Gastroesophageal sphincter (tissue), 4 donors: Measurements from ENCODE around the gene C4B. TPM values are rescaled to one million over a fixed set of nuclear protein-coding genes. Genes with fewer than 3 reads are reported as not detected.
A peak's percentile ranks its signal among the peaks of the same experiment; 100 is the strongest.

ENCODE experiments used
- ATAC-seq: fragments of 150-250 bp; one replicate; pipeline ENCODE4 v1.9.1; 2016; ENCODE audit warnings: mild to moderate bottlenecking, moderate library complexity
- H3K27ac ChIP-seq, 4 donors: fragments of 200-600 bp; sonication (generic) in 3 of 4; 1 replicate in 3 of 4; 2 replicates in 1 of 4; pipeline ENCODE4 v1.5.1; 2016 to 2019
- H3K27me3 ChIP-seq: fragments of 200-600 bp; sonication (generic); one replicate; pipeline ENCODE4 v1.5.1; 2019
- H3K36me3 ChIP-seq, 2 donors: fragments of 200-600 bp; sonication (generic); one replicate each; pipeline ENCODE4 v1.5.1; 2019; ENCODE audit warnings: control low read depth in 1 of 2
- H3K4me1 ChIP-seq, 3 donors: fragments of 200-600 bp; sonication (generic); 1 replicate in 2 of 3; 2 replicates in 1 of 3; pipeline ENCODE4 v1.5.1; 2016 to 2019; ENCODE audit warnings: control low read depth in 2 of 3
- H3K4me3 ChIP-seq, 2 donors: fragments of 200-600 bp; sonication (generic); one replicate each; pipeline ENCODE4 v1.5.1; 2019; ENCODE audit warnings: mild to moderate bottlenecking in 1 of 2, moderate library complexity in 1 of 2
- H3K9me3 ChIP-seq, 3 donors: fragments of 200-600 bp; sonication (generic); one replicate each; pipeline ENCODE4 v1.5.1; 2017 to 2019; ENCODE audit warnings: control low read depth in 2 of 3
- CTCF ChIP-seq, 4 experiments: fragments of 200-600 bp in 2 of 4; fragments of 450-650 bp in 2 of 4; sonication (generic) in 1 of 4; IDR thresholded peaks; one replicate each; pipeline ENCODE4 v1.5.1; 2017 to 2019; ENCODE audit warnings: antibody characterized with exemption in 4 of 4, mild to moderate bottlenecking in 2 of 4, moderate library complexity in 2 of 4
- EP300 ChIP-seq: sonication (generic); formaldehyde crosslinking; IDR thresholded peaks from one replicate; pipeline ENCODE4 v1.6.1; 2017; ENCODE audit warnings: antibody characterized with exemption, mild to moderate bottlenecking
- POLR2A ChIP-seq, 2 donors: fragments of 450-650 bp; IDR thresholded peaks; one replicate each; pipeline ENCODE4 v1.6.1; 2017; ENCODE audit warnings: antibody characterized with exemption in 2 of 2, mild to moderate bottlenecking in 2 of 2, moderate library complexity in 1 of 2
- POLR2AphosphoS5 ChIP-seq: sonication (generic); formaldehyde crosslinking; IDR thresholded peaks from one replicate; pipeline ENCODE4 v1.6.1; 2017; ENCODE audit warnings: antibody characterized with exemption
- WGBS, 2 donors: methylation state at CpG; one replicate each; pipeline ENCODE4 v1.1.5; 2018; ENCODE audit warnings: low coverage in 1 of 2; 5-methylcytosine and 5-hydroxymethylcytosine counted together
- total RNA-seq, 4 donors: library from RNA; depleted of rRNA; stranded (reverse); fragments of >200 nt; gene quantifications; one replicate each; pipeline ENCODE4 v1.1.0, GENCODE V29; 2016

Gene C4B
- total RNA-seq, 4 donors from 2014 or later = 45.6 to 259 (median 82.1) TPM

- WGBS, 2 donors = 83 to 100% methylated on average over 1 to 3 of the region's 3 CpGs
- no peak overlapping the region for H3K4me3 ChIP-seq
- no peaks in the 10 kb centered on the region for H3K9me3 ChIP-seq
- peak overlapping the region in 1 of 4 donors; percentile 79 for H3K27ac ChIP-seq
- ATAC-seq = no peak
- H3K36me3 ChIP-seq = peaks cover 0 to 79% of the 10 kb centered on the region in 2 donors
- TF ChIP-seq POLR2A (IDR thresholded peaks at IDR 0.05) = no peak
- TF ChIP-seq POLR2AphosphoS5 = no peak
- TF ChIP-seq EP300 = no peak
- no peak for TF ChIP-seq CTCF (IDR thresholded peaks at IDR 0.05)
- H3K27me3 ChIP-seq = no peaks in the 10 kb centered on the region
- H3K4me1 ChIP-seq = peaks cover 0 to 20% (median 7%) of the 10 kb centered on the region in 3 donors
Observed at GRCh38 chr6:32073101-32073500, 58.5 kb downstream of the C4B start.

GRCh38 chr6:32073613-32074012 is 59.0 kb downstream of the C4B start:
- H3K36me3 ChIP-seq = peaks cover 0 to 77% of the 10 kb centered on the region in 2 donors

GRCh38 chr6:32074996-32075532 is 60.5 kb downstream of the C4B start:
- H3K4me3 ChIP-seq = no peak overlapping the region
- H3K36me3 ChIP-seq = peaks cover 0 to 74% of the 10 kb centered on the region in 2 donors
- 85 to 92% methylated on average over 3 to 8 of the region's 8 CpGs for WGBS, 2 donors
- ATAC-seq = no peak
- no peaks in the 10 kb centered on the region for H3K27me3 ChIP-seq
- H3K9me3 ChIP-seq = no peaks in the 10 kb centered on the region
- no peak for TF ChIP-seq EP300
- no peak for TF ChIP-seq CTCF (IDR thresholded peaks at IDR 0.05)
- no peak for TF ChIP-seq POLR2A (IDR thresholded peaks at IDR 0.05)
- no peak for TF ChIP-seq POLR2AphosphoS5
- H3K4me1 ChIP-seq = peaks cover 0 to 20% (median 7%) of the 10 kb centered on the region in 3 donors
- peak overlapping the region in 1 of 4 donors; percentile 47 for H3K27ac ChIP-seq

More at GRCh38 chr6:32073613-32074012, 59.0 kb downstream of the C4B start:
- Histone ChIP-seq H3K4me1 (peaks cover 0 to 20% (median 7%) of the 10 kb centered on the region in 3 donors), H3K27ac (peak overlapping the region in 1 of 4 donors; percentile 79), H3K9me3 (no peaks in the 10 kb centered on the region), H3K4me3 (no peak overlapping the region), H3K27me3 (no peaks in the 10 kb centered on the region)
- WGBS, 2 donors = 95 to 100% methylated on average over 3 to 6 of the region's 10 CpGs
- no peak for ATAC-seq
- TF ChIP-seq EP300 (no peak), POLR2AphosphoS5 (no peak)

GRCh38 chr6:32075781-32076180 is 61.2 kb downstream of the C4B start:
- no peak for TF ChIP-seq POLR2A (IDR thresholded peaks at IDR 0.05)
- no peak for TF ChIP-seq POLR2AphosphoS5
- no peak for TF ChIP-seq CTCF (IDR thresholded peaks at IDR 0.05)
- TF ChIP-seq EP300 = no peak
- Histone ChIP-seq H3K27me3 (no peaks in the 10 kb centered on the region), H3K9me3 (no peaks in the 10 kb centered on the region), H3K4me1 (peaks cover 0 to 27% (median 7%) of the 10 kb centered on the region in 3 donors), H3K36me3 (peaks cover 0 to 74% of the 10 kb centered on the region in 2 donors), H3K27ac (peak overlapping the region in 3 of 4 donors; percentile 47 to 79 (median 73)), H3K4me3 (no peak overlapping the region)
- 83 to 85% methylated on average over 2 to 3 of the region's 3 CpGs for whole genome bisulfite sequencing, 2 donors
- ATAC-seq = no peak

- peak overlapping the region in 3 of 4 donors; percentile 61 to 79 (median 73) for H3K27ac ChIP-seq
- ATAC-seq = peak; percentile 84
- peaks cover 0 to 74% of the 10 kb centered on the region in 2 donors for H3K36me3 ChIP-seq
- H3K4me3 ChIP-seq = no peak overlapping the region
- TF ChIP-seq POLR2A (IDR thresholded peaks at IDR 0.05) = no peak
- TF ChIP-seq POLR2AphosphoS5 = peak; percentile 66
- H3K9me3 ChIP-seq = no peaks in the 10 kb centered on the region
- no peaks in the 10 kb centered on the region for H3K27me3 ChIP-seq
- H3K4me1 ChIP-seq = peaks cover 0 to 33% (median 8%) of the 10 kb centered on the region in 3 donors
- 0 to 37% methylated on average over 2 to 10 of the region's 12 CpGs for WGBS, 2 donors
Observed at GRCh38 chr6:32076321-32076809, 61.8 kb downstream of the C4B start.
